Measurements from ENCODE around the gene FER1L5.

FER1L5 gene

DNA sequence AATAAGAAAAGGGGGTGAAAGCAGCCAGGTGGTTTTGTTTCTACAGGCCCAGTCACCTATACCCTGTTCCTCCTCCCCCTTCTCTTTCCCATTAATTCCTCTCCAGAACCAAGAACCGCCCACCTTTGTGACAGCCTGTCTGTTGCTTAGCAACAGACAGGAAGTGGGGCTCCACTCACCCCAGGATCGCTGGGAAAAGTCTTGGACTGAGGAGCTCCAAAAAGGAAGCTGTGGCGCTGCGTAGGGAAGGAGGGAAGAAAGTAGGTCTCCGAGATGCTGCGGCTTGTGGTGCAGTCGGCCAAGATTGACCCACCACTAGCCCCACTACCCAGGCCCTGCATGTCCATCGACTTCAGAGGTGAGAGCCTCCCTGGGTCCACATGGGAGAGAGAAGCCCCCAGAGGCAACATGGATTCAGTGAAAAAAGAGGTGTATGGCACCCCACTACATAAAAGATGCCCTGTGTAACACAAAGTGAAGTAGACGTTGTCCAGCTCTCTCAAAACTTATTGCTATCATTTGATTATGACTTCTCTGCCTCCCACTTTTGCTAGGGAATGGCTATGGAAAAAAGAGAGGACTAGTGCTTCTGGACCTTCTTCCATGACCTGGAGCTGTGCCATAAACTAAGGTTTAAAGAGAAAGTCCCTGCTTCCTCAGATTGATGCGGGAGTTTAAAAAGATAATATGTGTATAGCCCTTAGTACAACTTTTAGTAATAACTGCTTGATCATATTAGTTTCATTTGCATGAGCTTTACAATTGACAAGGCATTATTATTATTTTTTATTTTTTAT, at the start of gene FER1L5:
TSS of gene FER1L5 (plus strand) at position 201 of the 797 bp plus-strand sequence. CDS start at position 274, 73 bp downstream.
- DNase-seq, result no peak

DNA sequence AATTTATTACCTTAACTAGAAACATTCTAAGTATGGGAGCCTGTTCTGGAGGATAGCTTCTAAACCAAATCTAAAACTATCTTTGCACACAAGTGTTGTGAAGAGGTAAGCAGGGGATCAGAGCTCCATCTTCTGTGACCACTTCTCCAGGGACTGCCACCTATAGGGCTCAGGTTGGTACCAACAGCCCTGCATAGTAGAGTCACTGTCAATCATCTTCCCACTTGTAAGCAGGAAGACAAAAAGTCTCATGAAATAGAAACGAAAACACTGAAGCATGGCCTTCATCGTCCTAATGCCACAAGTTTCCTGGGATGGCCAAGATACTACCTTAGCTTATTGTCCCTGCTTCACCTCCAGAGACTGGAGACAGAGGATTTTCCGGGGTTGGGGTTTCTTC, 48.3 kb upstream of the FER1L5 start:
- DNase-seq, result no peak

DNA sequence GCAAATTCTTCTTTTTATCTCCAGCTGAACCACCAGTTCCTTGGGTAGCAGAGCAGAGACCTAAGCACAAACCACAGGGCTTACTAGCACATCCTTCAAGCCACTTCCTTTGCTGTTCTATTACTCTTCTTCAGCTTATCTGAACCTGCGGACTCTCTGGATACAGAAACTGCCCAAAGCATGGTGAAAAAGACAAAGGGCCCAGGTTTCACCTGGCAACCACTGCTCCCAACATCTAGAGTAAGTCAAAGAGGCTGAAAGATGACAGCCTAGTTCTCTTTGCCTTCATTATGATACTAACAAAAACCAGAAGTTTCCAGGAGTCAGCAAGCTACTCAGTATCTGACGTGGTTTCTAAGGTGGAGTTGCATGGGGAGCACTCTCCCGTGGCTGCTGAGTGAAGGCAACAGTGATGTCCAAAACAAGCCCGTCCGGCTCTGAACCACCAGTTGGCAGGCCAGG, 47.8 kb upstream of the FER1L5 start:
- DNase-seq, result no peak

DNA sequence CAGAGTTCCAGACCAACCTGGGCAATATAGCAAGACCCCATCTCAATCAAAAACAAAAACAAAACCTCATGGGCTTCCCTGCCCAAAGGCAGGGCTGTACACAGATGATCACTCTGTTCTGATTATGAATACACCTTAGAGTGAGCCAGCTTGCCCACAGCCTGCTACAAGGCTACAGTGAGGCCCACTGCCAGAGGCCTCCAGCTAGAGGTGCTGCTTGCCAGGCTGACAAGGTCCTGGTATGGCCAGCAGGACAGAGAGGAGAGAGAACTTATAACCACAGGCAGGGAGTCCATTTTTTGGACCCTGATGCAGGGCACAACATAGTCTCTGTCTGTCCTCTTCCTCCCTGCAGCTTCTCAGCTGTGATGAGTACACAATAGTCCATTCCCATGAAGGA, 46.0 kb upstream of the FER1L5 start:
- no peak for DNase-seq

DNA sequence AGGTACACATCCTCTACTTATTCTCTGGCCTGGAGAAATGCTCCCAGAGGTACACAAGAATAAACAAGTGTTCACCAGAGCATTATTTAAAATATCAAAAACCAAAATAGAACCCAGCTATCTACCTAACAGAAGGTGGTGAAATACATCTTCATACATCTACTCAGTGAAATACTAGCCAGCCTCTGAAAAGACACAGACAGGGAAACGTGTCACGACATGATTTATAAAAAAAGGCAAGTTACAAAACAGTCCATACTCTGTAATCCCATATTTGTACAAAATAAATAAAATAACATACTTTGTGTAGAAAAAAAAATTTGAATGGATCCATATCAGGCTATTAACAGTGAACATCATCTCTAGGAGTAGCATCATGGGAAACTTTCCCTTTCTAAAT, 42.6 kb upstream of the FER1L5 start:
- no peak for DNase-seq

DNA sequence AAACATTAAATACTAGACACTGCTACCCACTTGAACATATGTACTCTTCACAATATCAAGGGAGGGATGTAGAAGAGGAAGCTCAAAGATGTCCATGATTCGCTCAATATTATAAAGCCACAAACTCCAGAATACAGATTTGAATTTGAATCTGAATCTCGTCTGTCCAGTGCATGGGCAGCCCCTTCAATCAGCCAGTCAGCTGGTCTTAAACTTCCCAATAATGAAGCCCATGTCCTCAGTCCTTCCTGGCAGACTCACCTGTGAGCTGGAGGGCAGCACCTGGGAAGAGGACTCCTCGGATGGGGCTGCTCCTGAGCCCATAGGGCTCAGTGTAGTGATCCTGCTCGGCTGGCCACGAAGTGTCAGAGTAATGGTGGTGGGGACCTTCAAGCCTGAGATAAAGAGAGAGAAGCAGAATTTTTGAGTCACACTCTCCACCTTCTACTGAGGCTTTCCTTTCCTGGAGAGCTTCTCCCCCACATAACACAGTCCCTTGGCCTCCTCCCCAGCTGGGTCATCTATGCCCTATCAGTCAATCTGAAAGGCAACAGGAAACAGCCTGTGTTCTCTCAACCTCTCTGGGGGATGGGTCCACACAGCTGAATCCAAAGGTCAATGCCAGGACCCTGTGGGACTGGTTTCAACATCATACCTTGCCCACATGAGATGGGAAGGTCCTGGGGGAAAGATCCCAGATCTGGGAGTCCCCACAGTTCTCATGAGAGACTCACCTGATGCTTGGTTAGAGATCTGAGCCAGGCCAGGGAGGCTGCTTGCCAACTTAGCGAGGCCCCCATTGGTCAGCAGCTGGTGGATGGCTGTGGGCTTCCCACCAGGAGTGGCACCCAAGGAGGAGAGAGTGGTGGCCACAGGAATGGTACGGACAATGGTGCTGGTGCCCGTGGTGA, 40.9 kb upstream of the FER1L5 start:
- DNase-seq, result no peak

DNA sequence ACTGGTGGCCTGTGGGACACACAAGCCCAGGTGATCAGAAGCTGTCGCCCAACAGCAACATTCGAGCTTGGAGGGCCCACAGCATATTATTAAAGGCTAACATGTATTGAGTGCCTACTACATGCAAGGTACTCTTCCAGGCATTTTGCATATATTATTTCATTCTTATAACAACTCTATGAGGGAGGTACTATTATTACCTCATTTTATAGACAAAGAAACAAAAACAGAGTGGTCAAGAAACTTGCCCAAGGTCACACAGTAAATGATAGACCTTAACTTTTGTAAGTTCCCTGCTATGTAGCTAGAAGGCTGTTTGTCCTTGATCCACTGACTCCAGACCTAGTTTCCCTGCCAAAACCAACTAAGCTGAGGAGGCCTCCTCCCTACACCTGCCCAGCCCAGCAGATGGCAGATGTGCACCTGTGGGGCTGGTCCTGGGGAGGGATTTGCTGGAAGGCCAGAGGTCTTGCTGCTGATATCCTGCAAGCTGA, 40.2 kb upstream of the FER1L5 start:
- DNase-seq, result no peak

DNA sequence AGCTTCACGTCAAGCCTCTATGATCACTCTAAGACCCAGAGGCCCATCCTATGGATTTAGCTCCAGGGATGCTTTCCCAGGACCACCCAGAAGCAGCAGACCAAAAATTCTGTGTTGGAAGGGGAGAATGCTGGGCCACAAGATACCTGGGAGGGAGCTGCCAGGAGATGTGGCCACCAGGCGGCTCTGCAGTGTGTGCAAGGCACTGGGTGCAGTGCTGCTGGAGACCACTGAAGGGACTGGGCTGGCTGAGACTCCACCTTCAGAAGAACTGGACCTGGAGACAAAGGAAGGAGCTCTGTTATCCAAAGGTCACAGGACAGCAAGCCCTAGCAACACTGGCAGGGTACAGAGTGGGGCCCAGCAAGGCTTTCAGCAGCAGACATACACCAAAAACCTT, 38.5 kb upstream of the FER1L5 start:
- DNase-seq, result no peak

DNA sequence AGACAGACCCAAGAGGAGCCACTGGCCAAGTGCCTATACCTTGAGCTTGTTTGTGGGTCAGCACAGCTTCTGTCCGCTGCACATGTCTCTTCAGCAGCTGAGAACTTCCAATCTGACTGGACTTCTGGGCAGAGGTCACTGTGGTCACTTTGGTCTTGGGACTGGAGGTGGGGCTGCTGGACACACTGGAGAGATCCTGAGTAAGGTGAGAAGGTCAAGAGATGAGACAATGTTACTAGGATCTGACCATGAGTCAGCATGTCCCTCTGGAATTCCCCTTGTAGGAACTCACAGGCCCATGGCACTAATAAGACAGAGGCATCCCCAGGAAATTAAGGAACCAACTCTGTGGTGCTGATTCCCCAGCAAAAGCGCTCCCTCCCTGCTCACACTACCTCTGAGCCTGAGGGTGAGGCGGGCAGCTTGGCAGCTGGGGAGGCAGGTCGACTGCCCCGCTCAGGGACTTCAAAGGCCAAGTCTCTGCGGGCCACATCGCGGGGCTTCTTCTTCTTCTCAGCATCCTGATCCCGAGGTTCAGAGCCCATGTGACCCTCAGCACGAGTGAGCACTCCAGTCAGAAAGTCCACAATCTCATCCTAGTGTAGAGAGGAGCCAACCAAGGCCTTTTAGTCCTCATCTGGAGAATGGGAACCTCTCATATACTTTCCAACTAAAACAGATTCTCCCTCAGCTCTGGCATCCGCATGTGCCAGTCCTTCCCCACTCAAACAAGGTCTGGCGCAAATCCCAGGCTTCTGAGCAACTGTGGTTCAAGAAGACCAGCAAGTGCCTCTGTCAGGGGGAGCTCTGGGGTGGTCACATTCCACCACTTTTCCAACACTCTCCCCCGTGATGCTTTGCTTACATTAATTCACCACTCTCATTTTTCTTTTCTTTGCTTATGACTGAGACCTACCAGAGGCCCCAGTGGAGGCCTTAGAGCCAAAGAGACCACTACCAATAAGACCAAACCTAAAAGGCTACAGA, 33.8 kb upstream of the FER1L5 start:
- DNase-seq, result no peak

DNA sequence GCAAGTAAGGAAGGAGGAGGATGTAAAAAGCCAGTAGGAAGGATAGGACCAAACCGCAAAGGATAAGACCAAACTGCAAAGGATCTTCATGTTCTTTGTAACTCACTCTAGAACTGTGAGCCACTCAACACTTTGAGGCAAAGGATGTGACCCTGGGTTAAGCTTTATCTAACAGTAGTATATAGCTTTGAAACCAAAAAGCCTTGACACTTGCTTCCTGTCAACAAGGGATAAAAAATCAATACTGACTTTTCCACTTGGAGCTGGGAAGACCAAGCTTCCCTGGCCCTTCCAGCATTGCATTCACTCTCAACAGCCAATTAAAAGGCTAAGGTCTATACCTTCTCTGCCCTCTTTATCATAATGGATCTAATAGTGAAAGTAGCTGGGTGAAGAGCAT, 26.4 kb upstream of the FER1L5 start:
- no peak for DNase-seq

DNA sequence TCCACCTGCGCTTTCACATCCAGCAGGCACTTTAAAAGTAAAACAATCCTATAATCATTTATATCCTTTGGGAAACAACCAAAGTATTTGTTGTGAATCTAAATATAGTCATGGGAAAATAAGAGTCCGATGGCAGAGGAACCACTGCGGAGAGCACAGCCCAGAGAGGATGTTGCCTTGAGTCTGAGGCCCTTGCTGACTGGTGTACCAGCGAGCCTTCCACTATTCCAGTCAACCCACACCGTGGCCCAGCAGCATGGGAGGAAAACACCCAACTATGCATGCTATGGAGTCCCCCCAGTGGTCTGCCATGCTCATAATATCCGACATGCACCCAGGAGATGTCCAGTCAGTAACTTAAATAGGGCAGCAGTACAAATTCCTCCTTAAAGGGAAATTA, 26.0 kb upstream of the FER1L5 start:
- no peak for DNase-seq

DNA sequence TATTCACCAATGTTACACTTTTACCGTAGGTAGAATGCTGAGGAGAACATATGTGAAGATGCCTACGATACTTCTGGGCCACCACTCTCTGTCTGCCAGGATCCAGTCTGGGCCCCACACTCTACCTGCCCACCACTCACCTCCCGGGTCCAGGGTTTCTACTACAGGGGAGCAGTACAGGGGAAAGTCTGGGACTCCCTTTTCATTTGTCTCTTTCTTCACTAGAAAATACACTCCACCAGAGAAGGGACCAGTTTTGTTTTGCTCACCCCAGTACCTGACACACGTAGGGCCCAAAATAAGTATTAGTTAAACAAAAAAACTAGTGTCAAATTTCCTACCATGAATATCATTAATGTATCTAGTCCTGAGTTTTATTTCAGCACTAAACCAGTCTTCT, 25.6 kb upstream of the FER1L5 start:
- no peak for DNase-seq

DNA sequence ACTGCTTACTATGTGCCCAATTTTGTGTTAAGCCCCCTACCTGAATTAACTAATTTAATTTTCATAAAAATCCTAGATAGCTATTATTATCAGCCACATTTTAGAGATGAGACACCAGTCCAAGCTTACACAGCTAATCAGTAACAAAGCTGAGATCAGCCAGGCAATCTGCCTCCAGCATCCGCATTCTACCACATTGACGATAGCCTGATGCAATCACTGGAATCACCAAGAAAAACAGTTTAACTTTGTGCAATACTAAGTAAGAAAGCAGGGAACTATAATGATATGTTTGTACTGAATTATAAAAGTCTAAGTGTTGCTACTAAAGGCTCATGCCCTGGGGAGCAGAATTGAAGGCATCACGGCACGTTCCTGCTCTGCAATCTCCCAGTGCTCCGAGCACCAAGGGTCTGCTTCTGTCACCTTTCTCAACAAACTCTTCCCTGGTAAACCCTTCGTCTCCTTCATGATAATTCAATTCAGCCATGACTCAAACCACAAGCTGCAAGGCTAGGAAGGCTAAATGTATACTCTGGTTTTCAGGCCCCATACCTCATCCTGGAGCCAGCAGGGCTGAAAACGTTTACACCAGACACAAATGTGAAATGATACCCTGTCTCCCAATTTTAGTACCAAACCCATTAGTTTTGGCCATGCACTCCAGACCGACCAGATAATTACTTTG, 23.8 kb upstream of the FER1L5 start:
- DNase-seq, result no peak

DNA sequence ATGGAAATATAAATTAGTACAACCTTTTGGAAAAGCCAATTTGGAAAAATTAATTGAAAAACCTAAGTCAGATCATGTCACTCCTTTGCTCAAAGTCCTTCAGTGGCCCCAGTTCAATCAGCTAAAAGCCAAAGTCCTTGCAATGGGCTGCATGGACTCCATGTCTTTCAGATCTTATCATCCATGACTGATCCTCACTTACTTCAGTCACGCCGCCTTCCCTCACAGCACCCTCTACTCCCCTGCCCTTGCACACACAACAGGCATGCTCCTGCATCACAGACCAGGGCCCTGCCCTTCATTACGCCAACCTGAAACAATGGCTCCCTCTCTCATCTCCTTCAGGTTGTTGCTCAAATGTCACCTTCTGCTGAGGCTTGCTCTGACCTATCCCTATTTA, 20.0 kb upstream of the FER1L5 start:
- DNase-seq, result no peak

DNA sequence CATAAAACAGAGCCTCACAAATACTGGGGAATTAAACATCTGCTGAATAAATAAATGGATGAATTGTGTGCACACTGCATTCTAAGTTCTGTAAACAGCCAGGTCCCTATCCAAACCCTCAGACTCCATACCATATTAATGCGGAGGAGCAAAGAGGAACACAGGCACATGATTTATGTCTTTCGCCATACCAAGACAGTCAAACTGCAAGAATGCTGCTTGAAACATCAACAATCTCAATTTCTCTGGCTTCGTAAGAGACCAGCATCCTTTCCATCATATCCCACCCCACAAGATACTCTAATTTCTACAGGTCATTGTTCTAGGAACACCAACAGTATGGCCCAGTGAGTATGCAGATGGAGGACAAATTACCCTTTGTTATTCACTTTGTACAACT, 19.4 kb upstream of the FER1L5 start:
- DNase-seq, result no peak

DNA sequence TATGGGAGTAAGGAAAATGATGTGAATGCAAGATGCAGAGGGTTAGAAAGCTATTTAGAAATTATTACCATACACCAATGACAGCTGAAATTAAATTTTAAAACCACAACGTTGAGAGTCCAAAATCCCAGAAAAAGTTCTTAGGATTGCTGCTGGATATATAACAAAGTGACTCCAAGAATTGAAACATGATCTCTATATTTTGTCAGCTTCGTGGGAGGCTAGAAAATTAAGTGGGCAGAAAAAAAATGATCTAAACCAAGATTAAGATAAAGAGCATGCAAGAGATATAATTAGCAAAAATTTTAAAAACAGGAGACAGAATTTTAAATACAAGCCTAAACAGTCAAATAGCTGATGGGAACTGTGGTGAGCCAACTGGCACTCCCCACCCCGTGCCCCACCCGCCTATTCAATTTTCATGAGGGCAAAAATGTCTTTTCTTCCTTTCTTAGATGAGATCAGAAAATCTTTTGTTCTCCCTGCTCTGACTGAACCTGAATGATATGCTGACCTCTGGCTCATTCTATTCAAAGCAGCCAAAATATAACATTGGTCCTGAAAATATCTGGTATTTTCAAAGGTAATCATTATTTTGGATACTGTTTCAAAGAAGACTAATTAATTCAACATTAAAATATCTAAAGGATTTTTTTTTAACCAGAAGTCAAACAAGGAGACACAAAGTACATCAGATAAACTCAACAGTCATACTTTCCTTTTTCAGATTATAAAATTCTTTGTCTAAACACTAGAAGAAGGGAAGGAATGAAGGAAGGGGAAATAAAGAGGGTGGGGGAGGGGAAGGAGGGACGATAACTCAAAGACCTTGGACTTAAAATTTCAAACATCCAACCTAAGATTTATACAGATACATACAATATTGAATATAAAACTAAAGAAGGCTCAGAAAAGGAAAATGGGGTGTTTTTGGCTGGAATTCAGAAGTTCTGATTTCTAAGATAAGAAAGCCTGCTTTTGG, 16.7 kb upstream of the FER1L5 start:
- no peak for DNase-seq

DNA sequence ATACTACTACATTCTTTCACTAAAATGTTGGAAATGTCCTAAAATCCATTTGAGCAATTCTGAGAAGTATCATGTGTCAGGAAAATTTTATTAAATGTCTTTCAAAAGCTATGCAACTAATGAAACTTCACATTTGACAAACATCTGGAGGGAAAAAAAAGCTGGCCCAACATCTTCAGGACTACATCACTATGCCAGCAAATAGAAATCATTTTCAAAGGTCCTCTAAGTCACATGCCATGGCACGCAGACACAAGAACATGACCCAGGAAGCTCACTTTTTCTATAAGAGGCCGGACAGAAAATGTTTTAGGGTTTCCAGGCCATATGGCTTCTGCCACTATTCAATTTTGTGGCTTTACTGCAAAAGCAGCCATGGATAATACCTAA, 16.0 kb upstream of the FER1L5 start:
- no peak for DNase-seq

DNA sequence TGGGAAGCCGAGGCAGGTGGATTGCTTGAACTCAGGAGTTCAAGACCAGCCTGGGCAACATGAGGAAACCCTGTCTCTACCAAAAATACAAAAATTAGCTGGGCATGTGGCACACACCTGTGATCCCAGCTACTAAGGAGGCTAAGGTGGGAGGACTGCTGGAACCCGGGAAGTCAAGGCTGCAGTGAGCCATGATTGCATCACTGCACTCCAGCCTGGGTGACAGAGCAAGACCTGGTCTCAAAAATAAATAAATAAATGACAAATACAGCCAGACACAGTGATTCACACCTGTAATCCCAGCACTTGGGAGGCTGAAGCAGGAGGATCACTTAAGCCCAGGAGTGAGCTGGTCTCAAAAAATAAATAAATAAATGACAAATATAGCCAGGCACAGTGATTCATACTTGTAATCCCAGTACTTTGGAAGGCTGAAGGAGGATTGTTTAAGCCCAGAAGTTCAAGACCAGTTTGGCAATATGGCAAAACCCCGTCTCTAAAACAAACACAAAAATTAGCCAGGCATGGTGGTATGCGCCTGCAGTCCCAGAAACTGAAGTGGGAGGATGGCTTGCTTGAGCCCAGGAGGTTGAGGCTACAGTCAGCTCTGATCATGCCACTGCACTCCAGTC, 10.6 kb upstream of the FER1L5 start:
- no peak for DNase-seq

DNA sequence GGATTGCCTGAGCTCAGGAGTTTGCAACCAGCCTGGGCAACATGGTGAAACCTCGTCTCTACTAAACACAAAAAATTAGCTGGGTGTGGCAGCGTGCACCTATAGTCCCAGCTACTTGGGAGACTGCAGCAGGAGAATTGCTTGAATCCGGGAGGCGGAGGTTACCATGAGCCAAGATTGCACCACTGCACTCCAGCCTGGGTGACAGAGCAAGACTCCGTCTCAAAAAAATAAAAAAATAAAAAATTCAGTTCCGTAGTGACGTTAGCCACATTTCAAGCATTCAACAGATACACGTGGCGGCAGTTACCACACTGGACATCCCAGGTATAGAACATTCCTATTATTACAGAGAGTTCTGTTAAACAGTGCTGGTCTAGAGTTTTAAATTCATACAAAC, 8.9 kb upstream of the FER1L5 start:
- no peak for DNase-seq

DNA sequence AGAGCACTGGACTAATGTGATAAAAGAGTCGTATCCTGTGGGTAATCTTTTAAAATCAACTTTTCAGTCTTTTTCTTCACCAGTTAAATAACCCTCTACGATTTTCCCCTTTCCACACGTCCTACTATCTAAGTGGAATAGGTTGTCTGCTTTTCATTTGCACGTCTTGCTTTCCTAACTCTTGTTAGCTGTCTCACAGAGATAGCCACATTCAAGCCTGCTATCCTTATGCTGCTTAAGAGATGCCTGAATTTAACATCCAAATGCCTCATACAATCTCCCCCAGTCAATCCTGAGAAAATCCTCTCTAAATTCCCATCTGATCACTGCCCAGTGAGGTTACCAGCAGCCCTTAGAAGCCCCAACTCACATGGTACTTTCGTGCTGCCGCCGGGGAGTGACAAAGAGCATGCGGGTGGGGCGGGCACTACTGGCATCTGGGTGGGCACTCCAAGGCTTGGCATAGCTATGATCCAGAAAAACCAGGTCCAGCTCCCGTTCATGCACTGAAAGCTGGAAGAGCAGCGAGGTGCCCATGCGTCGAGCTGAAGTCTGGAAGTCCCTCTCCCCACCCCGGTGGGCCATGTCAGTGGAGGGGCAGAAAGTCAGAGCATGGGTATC, 5.9 kb upstream of the FER1L5 start:
- DNase-seq, result no peak
